A549 (cell line): ENCODE results near the gene ENTPD2. TPM values are rescaled to one million over a fixed set of nuclear protein-coding genes. Genes with fewer than 3 reads are reported as not detected.
A peak's percentile ranks its signal among the peaks of the same experiment; 100 is the strongest.

Experiments
- ATAC-seq, 2 experiments: fragments of 200-7000 bp in 1 of 2; fragments of >200 bp in 1 of 2; cut with Nextera tagmentation in 1 of 2; cut with Tn5 transposase in 1 of 2; 3 replicates each; pipeline versions ENCODE4 v1.8.0 to v1.9.1; 2018 to 2020; ENCODE audit warnings: mild to moderate bottlenecking in 1 of 2, moderate library complexity in 1 of 2
- CTCF ChIA-PET: fragments of 300-600 bp; sonication (Branson Sonifier 250); formaldehyde crosslinking; extraction: SDS; loops from one replicate; lab custom pipeline; 2021; ENCODE audit warnings: antibody characterized with exemption, inconsistent platforms; lab: Yijun Ruan, JAX
- POLR2A ChIA-PET: fragments of 350-600 bp; formaldehyde crosslinking; extraction: SDS; loops from one replicate; lab custom pipeline; 2021; ENCODE audit warnings: antibody characterized with exemption, inconsistent platforms; lab: Yijun Ruan, JAX
- DNase-seq, 2 experiments: peaks; one replicate each; pipeline versions ENCODE4 v3.0.0 to v3.0.0-alpha.2; 2011 to 2016; ENCODE audit warnings: low read depth in 1 of 2, low spot score in 1 of 2
- FAIRE-seq: peaks from 2 replicates; lab custom pipeline; 2011; peaks lifted over from hg19 to GRCh38; lab: Jason Lieb, UNC
- H3K27ac ChIP-seq, 2 experiments: fragments of >200 bp; sonication (Bioruptor Twin); formaldehyde crosslinking; 3 replicates each; pipeline ENCODE4 v1.5.1; 2016 to 2017
- H3K4me1 ChIP-seq: fragments of >200 bp; sonication (Bioruptor Twin); formaldehyde crosslinking; 3 replicates; pipeline ENCODE4 v1.6.1; 2016
- H3K4me2 ChIP-seq: fragments of >200 bp; sonication (Bioruptor Twin); formaldehyde crosslinking; 3 replicates; pipeline ENCODE4 v1.6.1; 2016
- H3K4me3 ChIP-seq: fragments of >200 bp; sonication (Bioruptor Twin); formaldehyde crosslinking; 3 replicates; pipeline ENCODE4 v1.5.1; 2016
- H3K9me3 ChIP-seq: fragments of >200 bp; sonication (Bioruptor Twin); formaldehyde crosslinking; 3 replicates; pipeline ENCODE4 v1.6.1; 2016
- CBX8 ChIP-seq: fragments of 200-600 bp; sonication (generic); IDR thresholded peaks from 2 replicates; pipeline ENCODE4 v1.6.1; 2016
- CEBPB ChIP-seq, 2 experiments: fragments of >200 bp in 1 of 2; sonication (Bioruptor Twin) in 1 of 2; formaldehyde crosslinking in 1 of 2; IDR thresholded peaks; 2 replicates each; pipeline ENCODE4 v1.6.1; 2012 to 2016
- CHD4 ChIP-seq: fragments of 200-600 bp; sonication (generic); IDR thresholded peaks from 2 replicates; pipeline ENCODE4 v1.6.1; 2016; ENCODE audit warnings: antibody characterized with exemption, mild to moderate bottlenecking, borderline replicate concordance
- E2F6 ChIP-seq: IDR thresholded peaks from 2 replicates; pipeline ENCODE4 v1.6.1; 2012; ENCODE audit warnings: low read depth, borderline replicate concordance
- EP300 ChIP-seq, 2 experiments: fragments of >200 bp; sonication (Bioruptor Twin); formaldehyde crosslinking; IDR thresholded peaks; 2 replicates in 1 of 2; 3 replicates in 1 of 2; pipeline ENCODE4 v1.6.1; 2016 to 2017
- FOSL2 ChIP-seq, 2 experiments: fragments of 450-650 bp in 1 of 2; fragments of >200 bp in 1 of 2; sonication (Bioruptor Twin) in 1 of 2; formaldehyde crosslinking; IDR thresholded peaks; 2 replicates each; pipeline versions ENCODE4 v1.5.0 to v1.6.1; 2016 to 2020; ENCODE audit warnings: mild to moderate bottlenecking in 1 of 2, moderate library complexity in 1 of 2
- GATA3 ChIP-seq: IDR thresholded peaks from 2 replicates; pipeline ENCODE4 v1.6.1; 2012; ENCODE audit warnings: borderline replicate concordance
- HEYL ChIP-seq: fragments of 250-450 bp; sonication (Bioruptor Pico); IDR thresholded peaks from 2 replicates; pipeline ENCODE4 v1.8.0; 2021; ENCODE audit warnings: mild to moderate bottlenecking, moderate library complexity
- HOXB13 ChIP-seq: fragments of 250-450 bp; sonication (Bioruptor Pico); IDR thresholded peaks from 2 replicates; pipeline ENCODE4 v1.5.0; 2020; ENCODE audit warnings: low read depth, mild to moderate bottlenecking, moderate library complexity
- JUN ChIP-seq, 2 experiments: fragments of >200 bp; sonication (Bioruptor Twin); formaldehyde crosslinking; IDR thresholded peaks; 2 replicates in 1 of 2; 3 replicates in 1 of 2; pipeline ENCODE4 v1.6.1; 2016 to 2017
- MAZ ChIP-seq: fragments of 150-350 bp; IDR thresholded peaks from 2 replicates; pipeline ENCODE4 v1.6.1; 2014; ENCODE audit warnings: antibody characterized with exemption, low read depth, low read length, borderline replicate concordance
- PHF8 ChIP-seq: fragments of 200-600 bp; sonication (generic); IDR thresholded peaks from 2 replicates; pipeline ENCODE4 v1.6.1; 2016; ENCODE audit warnings: low read depth, mild to moderate bottlenecking, antibody characterized with exemption, moderate library complexity, borderline replicate concordance
- POLR2AphosphoS2 ChIP-seq: conservative IDR thresholded peaks from 2 replicates; pipeline ENCODE4 v1.6.1; 2012; ENCODE audit warnings: low read length, improper control_type of control experiment, inconsistent platforms
- RARB ChIP-seq: fragments of 250-450 bp; sonication (Bioruptor Pico); IDR thresholded peaks from 2 replicates; pipeline ENCODE4 v1.8.0; 2021; ENCODE audit warnings: mild to moderate bottlenecking, moderate library complexity
- RFX5 ChIP-seq: fragments of 450-650 bp; IDR thresholded peaks from 2 replicates; pipeline ENCODE4 v1.7.1; 2014; ENCODE audit warnings: antibody characterized with exemption, mild to moderate bottlenecking, moderate library complexity
- SREBF2 ChIP-seq: fragments of 450-650 bp; IDR thresholded peaks from 2 replicates; pipeline ENCODE4 v1.6.1; 2014; ENCODE audit warnings: mild to moderate bottlenecking, moderate library complexity
- USF2 ChIP-seq: fragments of 450-650 bp; IDR thresholded peaks from 2 replicates; pipeline ENCODE4 v1.6.1; 2014; ENCODE audit warnings: antibody characterized with exemption
- ZC3H11A ChIP-seq: fragments of 450-650 bp; IDR thresholded peaks from 2 replicates; pipeline ENCODE4 v1.6.1; 2014; ENCODE audit warnings: antibody characterized with exemption, mild to moderate bottlenecking
- ZNF302 ChIP-seq: fragments of 250-450 bp; sonication (Bioruptor Pico); IDR thresholded peaks from 2 replicates; pipeline ENCODE4 v1.9.0; 2021; ENCODE audit warnings: inconsistent platforms, mild to moderate bottlenecking, moderate library complexity
- WGBS: methylation state at CpG from one replicate; pipeline ENCODE4 v1.1.6; 2017; ENCODE audit errors: missing lambda C conversion rate; 5-methylcytosine and 5-hydroxymethylcytosine counted together
- polyA plus RNA-seq, 4 experiments: library from polyadenylated mRNA; depleted of rRNA in 3 of 4; stranded (reverse); fragments of >200 nt; fragmentation: RNase III in 1 of 4; extraction: RNeasy Plus Mini Kit Qiagen cat#74134 plus additional on column Dnase treatment in 1 of 4; gene quantifications; 2 replicates in 3 of 4; 3 replicates in 1 of 4; pipeline ENCODE4 v1.2.3, GENCODE V29; 2011 to 2017
- TF ChIP-seq, protein P1 (sequence below): fragments of 250-450 bp; sonication (Bioruptor Pico); IDR thresholded peaks from 2 replicates; pipeline ENCODE4 v1.5.0; 2020; ENCODE audit warnings: low read depth, mild to moderate bottlenecking, moderate library complexity
- TF ChIP-seq, protein P2 (sequence below): fragments of 200-600 bp; sonication (generic); IDR thresholded peaks from 2 replicates; pipeline ENCODE4 v1.6.1; 2016; ENCODE audit warnings: antibody characterized with exemption, mild to moderate bottlenecking, moderate library complexity

The ENTPD2 gene
- polyA plus RNA-seq, 2 of the 4 experiments (the other 2 are of a cell fraction), result 0.75 to 1.2 TPM

DNA sequence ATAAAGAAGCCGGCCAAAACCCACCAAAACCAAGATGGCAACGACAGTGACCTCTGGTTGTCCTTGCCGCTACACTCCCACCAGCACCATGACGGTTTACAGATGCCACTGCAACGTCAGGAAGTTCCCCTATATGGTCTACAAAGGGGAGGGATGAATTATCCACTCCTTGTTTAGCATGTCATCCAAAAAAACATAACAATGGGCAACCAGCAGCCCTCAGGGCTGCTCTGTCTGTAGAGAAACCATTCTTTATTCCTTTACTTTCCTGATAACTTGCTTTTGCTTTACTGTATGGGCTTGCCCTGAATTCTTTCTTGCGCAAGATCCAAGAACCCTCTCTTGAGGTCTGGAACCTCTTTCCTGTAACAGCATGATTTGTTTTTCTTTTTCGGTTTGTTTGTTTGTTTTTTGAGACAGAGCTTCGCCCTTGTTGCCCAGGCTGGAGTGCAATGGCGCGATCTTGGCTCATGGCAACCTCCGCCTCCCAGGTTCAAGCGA, 21.5 kb upstream of the ENTPD2 start:
- CTCF ChIA-PET, result interaction anchor here (1.9 to 24.0 kb wide), 6 partner anchors 7 to 161 kb away, joined by 6 to 321 read pairs (median 13); partner anchors contain the start of genes ABCA2, MAN1B1, NPDC1 and SAPCD2
- no peak overlapping the region for H3K4me3 ChIP-seq
- peaks cover 17% of the 10 kb centered on the region for H3K4me1 ChIP-seq
- no peaks in the 10 kb centered on the region for H3K9me3 ChIP-seq
- DNase-seq (no peak), ATAC-seq (no peak), FAIRE-seq (no peak)
- POLR2A ChIA-PET, result no interaction called here
- H3K4me2 ChIP-seq, result no peak overlapping the region
- WGBS, result 85% methylated on average over 12 of the region's 12 CpGs
- no peak for TF ChIP-seq PHF8
- no peak for TF ChIP-seq USF2
- TF ChIP-seq HEYL (CRISPR knock-in tag), result no peak
- TF ChIP-seq GATA3, result no peak
- TF ChIP-seq CEBPB (IDR thresholded peaks at IDR 0.05), result peak in 1 of 2 experiments; percentile 73; a peak in 1 of 4 replicates
- TF ChIP-seq CHD4, result no peak
- no peak for TF ChIP-seq E2F6
- H3K27ac ChIP-seq, result no peak overlapping the region

DNA sequence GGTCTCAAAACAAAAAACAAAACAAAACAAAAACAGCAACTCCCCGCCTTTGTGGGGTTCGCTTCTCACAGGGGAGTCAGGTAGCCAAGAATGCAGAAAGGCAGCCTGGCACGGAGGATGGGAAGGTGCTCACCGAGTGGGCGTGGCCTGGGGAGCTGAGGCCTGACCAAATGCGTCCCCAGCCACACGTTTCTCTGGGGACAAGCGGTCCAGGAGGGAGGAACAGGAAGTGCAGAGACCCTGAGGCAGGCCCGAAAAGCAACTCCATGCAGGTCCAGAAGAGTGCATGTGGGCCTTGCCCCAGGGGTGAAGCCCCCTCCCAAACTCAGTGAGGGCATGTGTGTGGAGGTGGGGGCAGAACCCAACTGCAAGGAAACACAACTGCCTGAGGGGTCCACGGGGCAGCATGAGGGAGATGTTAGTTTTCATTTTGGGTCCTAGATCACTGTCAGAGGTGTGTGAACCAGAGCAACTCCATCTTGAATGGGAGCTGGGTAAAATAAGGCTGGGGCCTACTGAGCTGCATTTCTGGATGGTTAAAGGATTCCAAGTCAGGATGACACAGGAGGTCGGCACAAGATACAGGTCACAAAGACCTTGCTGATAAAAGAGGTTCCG, 20.9 kb upstream of the ENTPD2 start:
- Histone ChIP-seq H3K4me2 (no peak overlapping the region), H3K9me3 (no peaks in the 10 kb centered on the region), H3K4me3 (no peak overlapping the region), H3K27ac (no peak overlapping the region), H3K4me1 (peaks cover 17% of the 10 kb centered on the region)
- CTCF ChIA-PET, result interaction anchor here (1.9 to 24.0 kb wide), 6 partner anchors 7 to 162 kb away, joined by 6 to 321 read pairs (median 13); partner anchors contain the start of genes ABCA2, MAN1B1, NPDC1 and SAPCD2
- FAIRE-seq (no peak), ATAC-seq (no peak), DNase-seq (no peak)
- WGBS, result 95% methylated on average over 11 of the region's 12 CpGs
- TF ChIP-seq, protein P1, sequence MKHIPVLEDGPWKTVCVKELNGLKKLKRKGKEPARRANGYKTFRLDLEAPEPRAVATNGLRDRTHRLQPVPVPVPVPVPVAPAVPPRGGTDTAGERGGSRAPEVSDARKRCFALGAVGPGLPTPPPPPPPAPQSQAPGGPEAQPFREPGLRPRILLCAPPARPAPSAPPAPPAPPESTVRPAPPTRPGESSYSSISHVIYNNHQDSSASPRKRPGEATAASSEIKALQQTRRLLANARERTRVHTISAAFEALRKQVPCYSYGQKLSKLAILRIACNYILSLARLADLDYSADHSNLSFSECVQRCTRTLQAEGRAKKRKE, result peak; percentile 73
- TF ChIP-seq ZNF302 (CRISPR knock-in tag) (0 out of 2 replicates have a peak, but pooled peaks have one; percentile 34), POLR2AphosphoS2 (no peak), HOXB13 (CRISPR knock-in tag) (0 out of 2 replicates have a peak, but pooled peaks have one; percentile 29)
- POLR2A ChIA-PET, result no interaction called here

GRCh38 chr9:137073992-137074399, 20.1 kb upstream of the ENTPD2 start:
- WGBS, result 90% methylated on average over 8 of the region's 8 CpGs
- no peak overlapping the region for H3K4me2 ChIP-seq
- no peak overlapping the region for H3K4me3 ChIP-seq
- CTCF ChIA-PET, result interaction anchor here (1.9 to 24.0 kb wide), 7 partner anchors 6 to 45 kb away, joined by 9 to 656 read pairs (median 16); partner anchors contain the start of genes ABCA2, ENTPD2, MAN1B1 and NPDC1
- no peak for TF ChIP-seq EP300 (IDR thresholded peaks at IDR 0.05)
- TF ChIP-seq HEYL (CRISPR knock-in tag), result no peak
- no peak for TF ChIP-seq RARB
- no peak for TF ChIP-seq FOSL2 (IDR thresholded peaks at IDR 0.05)
- TF ChIP-seq FOSL2 (CRISPR knock-in tag; IDR thresholded peaks at IDR 0.05), result no peak
- no peak for TF ChIP-seq RFX5
- no peak for TF ChIP-seq MAZ
- no peak for TF ChIP-seq SREBF2
- no peak for TF ChIP-seq CBX8
- TF ChIP-seq POLR2AphosphoS2, result no peak
- no peak for TF ChIP-seq ZC3H11A
- TF ChIP-seq, protein P2, sequence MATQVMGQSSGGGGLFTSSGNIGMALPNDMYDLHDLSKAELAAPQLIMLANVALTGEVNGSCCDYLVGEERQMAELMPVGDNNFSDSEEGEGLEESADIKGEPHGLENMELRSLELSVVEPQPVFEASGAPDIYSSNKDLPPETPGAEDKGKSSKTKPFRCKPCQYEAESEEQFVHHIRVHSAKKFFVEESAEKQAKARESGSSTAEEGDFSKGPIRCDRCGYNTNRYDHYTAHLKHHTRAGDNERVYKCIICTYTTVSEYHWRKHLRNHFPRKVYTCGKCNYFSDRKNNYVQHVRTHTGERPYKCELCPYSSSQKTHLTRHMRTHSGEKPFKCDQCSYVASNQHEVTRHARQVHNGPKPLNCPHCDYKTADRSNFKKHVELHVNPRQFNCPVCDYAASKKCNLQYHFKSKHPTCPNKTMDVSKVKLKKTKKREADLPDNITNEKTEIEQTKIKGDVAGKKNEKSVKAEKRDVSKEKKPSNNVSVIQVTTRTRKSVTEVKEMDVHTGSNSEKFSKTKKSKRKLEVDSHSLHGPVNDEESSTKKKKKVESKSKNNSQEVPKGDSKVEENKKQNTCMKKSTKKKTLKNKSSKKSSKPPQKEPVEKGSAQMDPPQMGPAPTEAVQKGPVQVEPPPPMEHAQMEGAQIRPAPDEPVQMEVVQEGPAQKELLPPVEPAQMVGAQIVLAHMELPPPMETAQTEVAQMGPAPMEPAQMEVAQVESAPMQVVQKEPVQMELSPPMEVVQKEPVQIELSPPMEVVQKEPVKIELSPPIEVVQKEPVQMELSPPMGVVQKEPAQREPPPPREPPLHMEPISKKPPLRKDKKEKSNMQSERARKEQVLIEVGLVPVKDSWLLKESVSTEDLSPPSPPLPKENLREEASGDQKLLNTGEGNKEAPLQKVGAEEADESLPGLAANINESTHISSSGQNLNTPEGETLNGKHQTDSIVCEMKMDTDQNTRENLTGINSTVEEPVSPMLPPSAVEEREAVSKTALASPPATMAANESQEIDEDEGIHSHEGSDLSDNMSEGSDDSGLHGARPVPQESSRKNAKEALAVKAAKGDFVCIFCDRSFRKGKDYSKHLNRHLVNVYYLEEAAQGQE, result no peak
- TF ChIP-seq GATA3, result no peak
- no peak for TF ChIP-seq JUN (IDR thresholded peaks at IDR 0.05)
- TF ChIP-seq USF2, result no peak
- TF ChIP-seq PHF8, result no peak
- TF ChIP-seq, all 56 proteins: peak for 0
- DNase-seq (no peak), ATAC-seq (no peak), FAIRE-seq (no peak)
- POLR2A ChIA-PET, result no interaction called here
- H3K27ac ChIP-seq, result no peak overlapping the region
- no peaks in the 10 kb centered on the region for H3K9me3 ChIP-seq
- peaks cover 25% of the 10 kb centered on the region for H3K4me1 ChIP-seq
